B cell (primary cell): ENCODE results near the gene NFASC.

Experiments used
- CTCF ChIP-seq: fragments of 200-600 bp; IDR thresholded peaks from one replicate; pipeline ENCODE4 v1.8.0; 2022; ENCODE audit warnings: antibody characterized with exemption, mild to moderate bottlenecking
- EZH2 ChIP-seq: IDR thresholded peaks from 2 replicates; pipeline ENCODE4 v1.6.1; 2012; ENCODE audit warnings: borderline replicate concordance, low read depth, mild to moderate bottlenecking, moderate library complexity, low read length; ENCODE audit not compliant: insufficient read depth, poor library complexity, severe bottlenecking

GRCh38 chr1:204962742-204963632 lies 92.3 kb downstream of the NFASC start:
- TF ChIP-seq CTCF = no peak
- TF ChIP-seq EZH2 = no peak
